Loucy (cell line): ENCODE results near the gene PAAF1.

ENCODE experiments used
- H2AFZ ChIP-seq: fragments of 200-600 bp; sonication (generic); 2 replicates; pipeline ENCODE4 v1.6.0; 2016; ENCODE audit warnings: antibody characterized with exemption, mild to moderate bottlenecking, low read length, moderate library complexity
- H3F3A ChIP-seq: fragments of 200-600 bp; 2 replicates; pipeline ENCODE4 v1.6.0; 2016; ENCODE audit warnings: antibody characterized with exemption, low read depth, mild to moderate bottlenecking
- H3K27me3 ChIP-seq: fragments of 200-600 bp; sonication (generic); 2 replicates; pipeline ENCODE4 v1.6.1; 2014; ENCODE audit warnings: low read length, mild to moderate bottlenecking; ENCODE audit not compliant: insufficient read depth, poor library complexity, severe bottlenecking
- H3K36me3 ChIP-seq: fragments of 200-600 bp; sonication (generic); 2 replicates; pipeline ENCODE4 v1.6.1; 2016; ENCODE audit warnings: low read length; ENCODE audit not compliant: insufficient read depth
- H3K4me1 ChIP-seq: fragments of 200-600 bp; sonication (generic); 2 replicates; pipeline ENCODE4 v1.5.1; 2014; ENCODE audit warnings: low read length, mild to moderate bottlenecking; ENCODE audit not compliant: insufficient read depth, poor library complexity, severe bottlenecking
- H3K4me2 ChIP-seq: fragments of 200-600 bp; sonication (generic); 2 replicates; pipeline ENCODE4 v1.6.0; 2014; ENCODE audit warnings: antibody characterized with exemption, low read length, low read depth, mild to moderate bottlenecking; ENCODE audit not compliant: poor library complexity, severe bottlenecking
- H3K4me3 ChIP-seq: fragments of 200-600 bp; sonication (generic); 2 replicates; pipeline ENCODE4 v1.5.1; 2014; ENCODE audit warnings: low read length, mild to moderate bottlenecking, mixed read lengths; ENCODE audit not compliant: poor library complexity, severe bottlenecking
- H3K79me2 ChIP-seq: fragments of 200-600 bp; sonication (generic); 2 replicates; pipeline ENCODE4 v1.6.1; 2014; ENCODE audit warnings: low read length; ENCODE audit not compliant: insufficient read depth
- H3K9ac ChIP-seq: fragments of 200-600 bp; sonication (generic); 2 replicates; pipeline ENCODE4 v1.6.0; 2014; ENCODE audit warnings: mild to moderate bottlenecking, low read depth, low read length, moderate library complexity; ENCODE audit not compliant: poor library complexity, severe bottlenecking
- H3K9me2 ChIP-seq: fragments of 200-600 bp; sonication (generic); replicated peaks from 2 replicates; pipeline ENCODE4 v1.6.1; 2016; ENCODE audit warnings: low read depth, low read length, mixed read lengths
- H3K9me3 ChIP-seq: fragments of 200-600 bp; sonication (generic); 2 replicates; pipeline ENCODE4 v1.6.1; 2014; ENCODE audit warnings: mild to moderate bottlenecking, antibody characterized with exemption, low read length, low read depth; ENCODE audit not compliant: insufficient read depth
- H4K20me1 ChIP-seq: fragments of 200-600 bp; sonication (generic); 2 replicates; pipeline ENCODE4 v1.6.0; 2014; ENCODE audit warnings: antibody characterized with exemption, low read length, mild to moderate bottlenecking; ENCODE audit not compliant: insufficient read depth, poor library complexity, severe bottlenecking
- EZH2phosphoT487 ChIP-seq: fragments of 200-600 bp; IDR thresholded peaks from 2 replicates; pipeline ENCODE4 v1.6.1; 2018; ENCODE audit warnings: antibody characterized with exemption, mild to moderate bottlenecking, moderate library complexity, borderline replicate concordance
- TF ChIP-seq, protein P1 (sequence below): fragments of 200-600 bp; sonication (generic); conservative IDR thresholded peaks from 2 replicates; pipeline ENCODE4 v1.5.1; 2014; ENCODE audit warnings: mild to moderate bottlenecking, antibody characterized with exemption, low read length

PAAF1 gene

DNA sequence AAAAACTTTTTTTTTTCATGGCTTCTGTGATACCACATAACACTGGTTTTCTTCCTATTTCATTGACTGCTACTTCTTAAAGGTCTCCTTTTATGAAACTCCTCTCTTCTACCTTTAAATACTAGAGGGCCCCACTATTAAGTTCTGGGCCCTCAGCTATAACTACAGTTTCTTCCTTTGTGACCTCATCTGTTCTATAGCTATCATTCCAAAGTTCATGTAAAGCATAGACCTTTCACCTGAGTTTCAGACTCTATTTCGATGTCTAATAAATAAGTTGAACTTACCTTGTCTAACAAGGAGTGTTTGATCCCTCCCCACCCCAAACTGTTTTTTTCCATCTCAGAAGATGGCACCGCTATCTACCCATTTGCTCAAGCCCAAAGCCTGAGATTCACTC is 35.2 kb downstream of the PAAF1 start:
- H3K36me3 ChIP-seq = peaks cover 53% of the 10 kb centered on the region; the same call in 1 of the 2 replicates
- H3F3A ChIP-seq = no peaks in the 10 kb centered on the region
- H3K9ac ChIP-seq = no peak overlapping the region
- no peak overlapping the region for H3K4me3 ChIP-seq
- H3K9me3 ChIP-seq = no peaks in the 10 kb centered on the region
- no peaks in the 10 kb centered on the region for H3K79me2 ChIP-seq
- no peak overlapping the region for H3K4me2 ChIP-seq
- no peaks in the 10 kb centered on the region for H3K27me3 ChIP-seq
- H2AFZ ChIP-seq = no peak overlapping the region
- no peak for TF ChIP-seq EZH2phosphoT487
- TF ChIP-seq, protein P1, sequence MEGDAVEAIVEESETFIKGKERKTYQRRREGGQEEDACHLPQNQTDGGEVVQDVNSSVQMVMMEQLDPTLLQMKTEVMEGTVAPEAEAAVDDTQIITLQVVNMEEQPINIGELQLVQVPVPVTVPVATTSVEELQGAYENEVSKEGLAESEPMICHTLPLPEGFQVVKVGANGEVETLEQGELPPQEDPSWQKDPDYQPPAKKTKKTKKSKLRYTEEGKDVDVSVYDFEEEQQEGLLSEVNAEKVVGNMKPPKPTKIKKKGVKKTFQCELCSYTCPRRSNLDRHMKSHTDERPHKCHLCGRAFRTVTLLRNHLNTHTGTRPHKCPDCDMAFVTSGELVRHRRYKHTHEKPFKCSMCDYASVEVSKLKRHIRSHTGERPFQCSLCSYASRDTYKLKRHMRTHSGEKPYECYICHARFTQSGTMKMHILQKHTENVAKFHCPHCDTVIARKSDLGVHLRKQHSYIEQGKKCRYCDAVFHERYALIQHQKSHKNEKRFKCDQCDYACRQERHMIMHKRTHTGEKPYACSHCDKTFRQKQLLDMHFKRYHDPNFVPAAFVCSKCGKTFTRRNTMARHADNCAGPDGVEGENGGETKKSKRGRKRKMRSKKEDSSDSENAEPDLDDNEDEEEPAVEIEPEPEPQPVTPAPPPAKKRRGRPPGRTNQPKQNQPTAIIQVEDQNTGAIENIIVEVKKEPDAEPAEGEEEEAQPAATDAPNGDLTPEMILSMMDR = no peak
- H3K4me1 ChIP-seq = no peaks in the 10 kb centered on the region
- no peaks in the 10 kb centered on the region for H3K9me2 ChIP-seq
- H4K20me1 ChIP-seq = no peaks in the 10 kb centered on the region

GRCh38 chr11:73913472-73913871 is 36.7 kb downstream of the PAAF1 start:
- Histone ChIP-seq H3K9me2 (no peaks in the 10 kb centered on the region), H3K4me1 (no peaks in the 10 kb centered on the region), H4K20me1 (no peaks in the 10 kb centered on the region), H3K79me2 (no peaks in the 10 kb centered on the region), H3K9me3 (no peaks in the 10 kb centered on the region), H3K9ac (no peak overlapping the region), H3K27me3 (no peaks in the 10 kb centered on the region), H3F3A (no peaks in the 10 kb centered on the region), H3K4me2 (no peak overlapping the region), H3K4me3 (no peak overlapping the region), H2AFZ (no peak overlapping the region), H3K36me3 (peaks cover 63% of the 10 kb centered on the region; the same call in 1 of the 2 replicates)
- no peak for TF ChIP-seq EZH2phosphoT487
- TF ChIP-seq, protein P1 = no peak

GRCh38 chr11:73914284-73914683 is 37.5 kb downstream of the PAAF1 start:
- Histone ChIP-seq H3K4me3 (no peak overlapping the region), H3K4me1 (no peaks in the 10 kb centered on the region), H3K79me2 (no peaks in the 10 kb centered on the region), H4K20me1 (no peaks in the 10 kb centered on the region), H3F3A (no peaks in the 10 kb centered on the region), H3K4me2 (no peak overlapping the region), H3K27me3 (no peaks in the 10 kb centered on the region), H2AFZ (no peak overlapping the region), H3K36me3 (peaks cover 69% of the 10 kb centered on the region; the same call in 1 of the 2 replicates), H3K9ac (no peak overlapping the region), H3K9me3 (no peaks in the 10 kb centered on the region), H3K9me2 (no peaks in the 10 kb centered on the region)
- TF ChIP-seq, protein P1 = no peak
- TF ChIP-seq EZH2phosphoT487 = no peak
